IPS-15b (cell line): ENCODE measurements around the gene CCDC85C.

ENCODE experiments used
- H3K27me3 ChIP-seq: one replicate; pipeline ENCODE4 v1.6.1; 2013; ENCODE audit warnings: low read length; ENCODE audit not compliant: control insufficient read depth, insufficient read depth
- H3K36me3 ChIP-seq: one replicate; pipeline ENCODE4 v1.6.1; 2013; ENCODE audit warnings: low read length; ENCODE audit not compliant: control insufficient read depth, insufficient read depth
- H3K4me1 ChIP-seq: one replicate; pipeline ENCODE4 v1.6.1; 2013; ENCODE audit warnings: mild to moderate bottlenecking, low read length; ENCODE audit not compliant: control insufficient read depth, insufficient read depth
- H3K4me3 ChIP-seq: one replicate; pipeline ENCODE4 v1.5.1; 2013; ENCODE audit warnings: low read depth, low read length
- H3K9ac ChIP-seq: one replicate; pipeline ENCODE4 v1.6.1; 2013; ENCODE audit warnings: low read depth, mild to moderate bottlenecking, low read length
- H3K9me3 ChIP-seq: one replicate; pipeline ENCODE4 v1.6.1; 2013; ENCODE audit warnings: mild to moderate bottlenecking, low read length; ENCODE audit not compliant: control insufficient read depth, insufficient read depth

Gene CCDC85C

DNA sequence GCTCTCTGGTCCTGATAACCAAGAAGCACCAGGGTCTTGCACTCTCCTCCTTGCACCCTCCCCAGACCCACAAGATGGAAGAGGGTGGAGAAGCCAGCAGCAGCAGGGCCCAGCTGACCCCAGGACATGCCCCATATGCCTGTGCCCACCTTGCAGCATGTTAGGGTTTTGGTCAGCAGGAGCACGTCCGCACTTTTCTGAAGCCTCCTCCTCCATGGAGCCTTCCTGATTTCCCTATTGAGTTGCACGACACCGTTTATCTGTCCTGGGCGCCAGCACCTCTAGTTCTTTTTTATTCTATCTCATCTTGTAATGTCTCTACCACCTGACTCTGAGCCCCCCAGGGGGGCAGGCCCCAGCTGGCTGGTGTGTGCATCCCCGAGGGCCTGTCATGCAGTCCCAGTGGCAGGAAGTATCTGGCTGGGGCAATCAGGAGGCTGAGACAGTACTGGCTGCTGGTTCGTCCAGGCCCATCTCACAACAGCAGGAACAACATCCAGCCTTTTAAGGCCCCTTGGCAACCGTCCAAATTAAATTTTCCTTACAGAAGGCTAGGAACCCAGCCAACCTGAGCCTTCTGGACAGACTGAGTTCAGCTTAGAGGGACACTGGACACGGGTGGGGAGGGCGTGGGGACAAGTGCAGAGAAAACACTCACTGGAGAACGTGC is 39.6 kb downstream of the CCDC85C start:
- Histone ChIP-seq H3K9me3 (no peaks in the 10 kb centered on the region), H3K36me3 (no peaks in the 10 kb centered on the region), H3K9ac (no peak overlapping the region), H3K27me3 (no peaks in the 10 kb centered on the region), H3K4me1 (peaks cover 7% of the 10 kb centered on the region), H3K4me3 (no peak overlapping the region)

DNA sequence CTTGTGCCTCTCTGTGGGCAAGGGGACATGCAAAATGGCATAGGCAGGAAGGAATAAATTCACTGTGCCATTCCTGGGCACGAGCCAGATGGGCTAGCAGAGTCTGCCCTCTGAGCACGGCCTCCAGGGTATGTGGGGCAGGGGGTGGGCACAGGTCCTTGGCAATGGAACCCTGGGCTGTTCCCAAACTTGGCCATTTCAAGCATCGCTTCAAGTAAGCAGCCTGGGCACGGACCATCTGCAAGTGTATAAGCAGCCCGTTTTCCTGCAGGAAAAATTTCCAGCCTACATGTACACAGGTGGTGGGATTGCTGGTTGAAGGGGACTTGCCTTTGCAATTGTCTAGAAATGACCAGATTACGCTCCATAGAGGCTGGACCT is 40.3 kb downstream of the CCDC85C start:
- H3K36me3 ChIP-seq = no peaks in the 10 kb centered on the region
- no peaks in the 10 kb centered on the region for H3K27me3 ChIP-seq
- no peak overlapping the region for H3K9ac ChIP-seq
- H3K9me3 ChIP-seq = no peaks in the 10 kb centered on the region
- peaks cover 7% of the 10 kb centered on the region for H3K4me1 ChIP-seq
- H3K4me3 ChIP-seq = no peak overlapping the region

DNA sequence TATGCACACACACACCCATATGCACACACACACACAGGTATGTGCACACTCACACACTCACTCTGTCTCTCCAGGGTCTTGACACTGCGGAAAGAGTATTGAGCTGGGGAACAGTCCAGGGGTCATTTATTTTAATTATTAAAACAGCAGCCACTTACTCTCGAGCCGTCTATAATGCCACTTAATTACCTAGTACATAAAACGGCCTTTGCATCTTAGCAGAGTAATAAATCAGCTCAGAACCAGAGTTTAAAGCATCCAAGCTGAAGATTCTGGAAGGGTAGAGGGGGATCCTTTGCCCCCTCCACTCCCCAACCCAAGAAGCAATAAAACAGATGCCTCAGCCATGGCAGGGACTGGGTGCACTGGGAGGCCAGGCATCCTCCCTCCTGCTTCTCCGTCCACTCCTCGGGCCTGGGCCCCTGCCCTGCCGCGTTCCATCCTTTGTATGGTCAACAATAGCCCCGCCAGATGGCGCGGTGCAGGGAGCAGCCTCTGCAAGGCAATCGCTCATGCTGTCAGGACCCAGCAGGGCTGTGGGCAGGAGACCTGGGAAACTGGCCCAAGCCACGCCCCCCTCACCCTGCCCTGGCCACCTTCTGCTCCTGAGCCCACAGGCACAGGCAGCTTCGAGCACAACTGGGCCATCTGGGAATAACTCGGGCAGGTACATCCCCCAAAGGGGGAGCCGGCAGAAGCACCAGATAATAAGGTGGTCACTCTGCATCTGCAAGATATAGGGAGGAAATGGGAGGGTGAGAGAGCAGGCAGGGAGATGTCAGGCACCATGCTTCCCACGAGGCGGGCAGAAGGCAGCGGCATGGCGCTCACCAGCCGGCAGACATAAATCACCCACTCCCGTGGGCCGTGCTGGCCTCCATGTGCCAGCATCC is 40.9 kb downstream of the CCDC85C start:
- Histone ChIP-seq H3K9ac (no peak overlapping the region), H3K4me1 (peaks cover 7% of the 10 kb centered on the region), H3K36me3 (no peaks in the 10 kb centered on the region), H3K9me3 (no peaks in the 10 kb centered on the region), H3K27me3 (no peaks in the 10 kb centered on the region), H3K4me3 (no peak overlapping the region)

DNA sequence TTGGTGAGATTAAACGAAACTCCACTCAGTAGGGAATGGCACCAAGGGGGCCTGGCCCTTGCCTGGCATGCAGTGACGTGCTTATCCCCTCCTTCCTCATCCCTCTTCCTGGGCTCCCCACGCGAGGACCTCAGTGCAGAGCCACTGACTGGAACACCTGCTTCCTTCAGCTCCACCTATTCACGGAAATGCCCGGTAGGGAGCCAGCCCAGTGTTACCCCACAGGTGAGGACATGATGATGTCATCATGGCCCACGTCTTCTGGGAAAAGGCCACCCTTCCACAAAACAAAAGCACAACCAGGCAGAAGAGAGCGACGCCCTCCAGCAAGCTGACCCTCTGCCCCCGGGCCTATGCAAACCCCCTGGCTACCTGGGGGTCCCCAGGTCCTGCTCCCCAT is 42.1 kb downstream of the CCDC85C start:
- Histone ChIP-seq H3K4me1 (peaks cover 7% of the 10 kb centered on the region), H3K4me3 (no peak overlapping the region), H3K9ac (no peak overlapping the region), H3K36me3 (no peaks in the 10 kb centered on the region), H3K9me3 (no peaks in the 10 kb centered on the region), H3K27me3 (no peaks in the 10 kb centered on the region)

DNA sequence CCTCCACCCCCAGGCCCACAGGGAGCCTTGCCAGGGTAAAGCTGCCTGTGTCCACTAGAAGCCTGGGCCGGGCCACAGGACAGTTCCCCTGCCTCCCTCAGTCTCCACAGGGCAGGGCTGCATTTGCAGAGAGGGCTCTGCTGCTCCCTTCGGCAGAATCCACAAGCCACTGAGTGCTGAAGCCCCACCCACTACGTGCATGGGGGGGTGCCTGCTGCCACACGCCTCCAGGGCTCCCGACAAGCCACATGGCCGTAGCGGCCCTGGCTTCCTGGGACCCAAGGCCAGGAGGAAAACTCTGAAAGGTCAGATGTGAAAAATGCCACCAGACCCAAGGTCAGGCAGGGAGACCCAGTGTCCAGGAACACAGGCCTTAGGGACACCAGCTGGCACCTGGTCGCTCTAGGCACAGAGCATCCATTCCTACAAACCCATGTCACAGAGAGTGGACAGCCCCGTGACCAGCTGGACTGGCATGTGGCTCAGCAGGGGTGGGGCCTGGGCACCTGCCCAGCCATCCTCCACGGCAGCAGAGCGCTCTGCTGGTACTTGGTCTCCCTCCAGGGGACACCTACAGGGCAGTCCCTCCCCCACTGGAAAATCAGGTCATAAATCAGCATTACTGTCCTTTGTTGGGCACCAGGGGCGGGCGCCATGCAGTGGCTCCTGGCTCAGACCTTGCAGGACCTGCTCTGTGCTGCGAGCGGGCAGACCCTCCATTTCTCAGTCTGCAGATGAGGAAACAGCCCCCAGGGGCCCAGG is 42.9 kb downstream of the CCDC85C start:
- Histone ChIP-seq H3K9ac (no peak overlapping the region), H3K4me3 (no peak overlapping the region), H3K36me3 (no peaks in the 10 kb centered on the region), H3K4me1 (peaks cover 7% of the 10 kb centered on the region), H3K27me3 (no peaks in the 10 kb centered on the region), H3K9me3 (no peaks in the 10 kb centered on the region)

DNA sequence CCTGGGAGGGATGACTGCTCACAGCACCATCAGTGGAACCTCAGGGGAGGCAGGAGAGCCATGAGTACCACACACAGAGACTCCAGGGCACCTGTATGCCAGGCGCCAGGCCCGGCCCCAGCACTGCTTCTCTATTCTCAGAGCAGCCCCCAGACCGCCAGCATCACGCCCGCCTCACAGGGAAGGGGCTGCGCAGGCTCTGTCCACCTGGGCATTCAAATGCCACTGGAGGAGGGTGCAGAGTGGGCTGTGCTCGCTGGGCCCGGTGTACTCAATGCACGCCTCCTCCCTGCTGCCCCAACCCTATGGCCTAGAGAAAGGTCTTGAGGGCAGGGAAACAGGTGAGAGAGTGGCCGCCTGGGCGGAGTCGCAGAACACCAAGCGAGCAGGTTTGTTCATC is 43.6 kb downstream of the CCDC85C start:
- Histone ChIP-seq H3K27me3 (no peaks in the 10 kb centered on the region), H3K4me3 (no peak overlapping the region), H3K9me3 (no peaks in the 10 kb centered on the region), H3K36me3 (no peaks in the 10 kb centered on the region), H3K9ac (no peak overlapping the region), H3K4me1 (peaks cover 7% of the 10 kb centered on the region)

DNA sequence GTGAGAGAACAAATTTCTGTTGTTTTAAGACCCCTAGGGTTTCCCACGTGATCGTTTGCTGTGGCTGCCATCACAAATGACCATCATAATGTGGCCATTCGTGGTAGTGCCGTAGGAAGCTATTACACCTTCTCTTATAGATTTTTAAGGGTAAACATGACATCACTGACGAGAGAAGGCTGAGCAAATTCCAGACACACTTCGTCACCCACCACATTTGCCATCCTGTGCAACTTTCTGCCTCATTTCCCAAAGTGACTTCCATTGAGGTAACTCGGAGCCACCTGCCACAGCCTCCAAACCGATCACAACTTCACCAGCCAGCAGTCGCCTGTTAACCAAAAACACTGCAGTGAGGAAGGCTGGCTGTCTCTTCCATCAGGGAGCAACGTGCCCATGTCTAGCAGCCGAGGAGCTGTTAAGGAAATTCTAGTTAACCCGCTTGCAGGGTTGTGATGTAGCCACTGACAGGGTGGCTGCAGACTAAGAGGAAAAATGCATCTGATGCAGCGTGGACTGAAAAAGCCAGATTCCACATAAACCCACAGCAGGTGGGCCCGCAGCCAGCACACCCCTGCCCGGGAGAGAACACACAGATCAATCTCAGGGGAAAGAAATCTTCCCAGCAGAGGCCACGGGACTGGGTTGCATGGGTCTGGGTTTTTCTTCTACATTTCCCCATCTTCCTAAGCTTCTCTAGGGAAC is 44.6 kb downstream of the CCDC85C start:
- no peaks in the 10 kb centered on the region for H3K27me3 ChIP-seq
- H3K9ac ChIP-seq = no peak overlapping the region
- H3K4me3 ChIP-seq = no peak overlapping the region
- no peaks in the 10 kb centered on the region for H3K9me3 ChIP-seq
- H3K36me3 ChIP-seq = no peaks in the 10 kb centered on the region
- peaks cover 7% of the 10 kb centered on the region for H3K4me1 ChIP-seq

DNA sequence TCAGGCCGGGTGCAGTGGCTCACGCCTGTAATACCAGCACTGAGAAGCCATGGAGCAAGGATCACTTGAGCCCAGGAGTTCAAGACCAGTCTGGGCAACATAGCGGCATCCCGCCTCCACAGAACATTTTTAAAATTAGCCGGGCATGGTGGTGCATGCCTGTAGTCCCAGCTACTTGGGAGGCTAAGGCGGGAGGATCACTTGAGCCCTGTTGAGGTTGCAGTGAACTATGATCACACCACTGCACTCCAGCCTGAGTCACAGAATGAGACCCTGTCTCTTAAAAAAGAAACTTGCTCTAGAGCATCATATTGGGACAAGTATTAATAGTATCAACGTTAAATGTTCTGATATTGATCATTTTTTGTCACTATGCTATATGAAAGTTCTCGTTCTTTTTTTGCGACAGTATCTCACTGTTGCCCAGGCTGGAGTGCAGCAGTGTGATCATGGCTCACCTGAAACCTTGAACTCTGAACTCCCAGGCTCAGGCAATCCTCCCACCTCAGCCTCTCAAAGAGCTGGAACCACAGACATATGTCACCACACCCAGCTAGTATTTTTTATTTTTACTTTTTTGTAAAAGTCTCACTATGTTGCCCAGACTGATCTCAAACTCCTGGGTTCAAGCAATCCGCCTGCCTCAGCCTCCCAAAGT is 47.7 kb downstream of the CCDC85C start:
- no peaks in the 10 kb centered on the region for H3K27me3 ChIP-seq
- no peaks in the 10 kb centered on the region for H3K36me3 ChIP-seq
- H3K4me3 ChIP-seq = no peak overlapping the region
- no peaks in the 10 kb centered on the region for H3K9me3 ChIP-seq
- no peaks in the 10 kb centered on the region for H3K4me1 ChIP-seq
- H3K9ac ChIP-seq = no peak overlapping the region

DNA sequence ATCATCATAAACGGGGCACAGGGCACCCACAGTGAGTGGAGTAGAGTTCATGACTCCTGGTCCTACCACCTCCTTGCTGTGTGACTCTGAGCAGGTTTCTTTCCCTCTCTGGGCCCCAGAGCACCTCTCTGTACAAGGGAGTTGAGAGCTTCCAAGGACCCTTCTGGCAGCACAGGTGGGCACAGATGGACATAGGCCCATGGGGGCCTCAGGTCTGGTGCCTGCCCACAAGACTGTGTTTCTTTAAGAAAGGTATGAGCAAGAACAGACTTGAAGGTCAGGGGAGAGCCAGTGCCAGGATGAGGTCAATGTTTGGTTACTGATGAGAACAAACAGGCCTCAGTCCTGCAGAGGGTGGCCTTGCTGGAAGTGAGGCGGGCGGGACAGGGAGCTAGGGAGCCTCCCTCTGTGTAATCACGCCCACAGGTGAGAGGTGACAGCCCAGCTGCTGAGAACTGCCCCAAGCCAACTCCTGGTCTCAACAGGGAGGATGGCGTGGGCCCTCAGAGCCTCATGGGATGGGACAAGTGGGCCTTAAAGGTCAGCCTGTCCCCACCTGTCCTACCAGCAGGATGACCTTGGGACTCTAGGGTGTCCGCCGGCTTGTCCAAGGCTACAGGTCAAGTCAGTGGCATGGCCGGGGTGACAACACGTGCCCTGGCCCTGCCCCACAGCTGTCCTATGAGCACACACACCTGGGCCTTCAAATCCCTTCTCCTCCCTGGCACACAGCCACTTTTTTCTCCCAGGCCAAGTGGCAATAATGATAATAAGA is 49.1 kb downstream of the CCDC85C start:
- Histone ChIP-seq H3K4me3 (no peak overlapping the region), H3K9ac (no peak overlapping the region), H3K9me3 (no peaks in the 10 kb centered on the region), H3K36me3 (no peaks in the 10 kb centered on the region), H3K27me3 (no peaks in the 10 kb centered on the region), H3K4me1 (no peaks in the 10 kb centered on the region)

DNA sequence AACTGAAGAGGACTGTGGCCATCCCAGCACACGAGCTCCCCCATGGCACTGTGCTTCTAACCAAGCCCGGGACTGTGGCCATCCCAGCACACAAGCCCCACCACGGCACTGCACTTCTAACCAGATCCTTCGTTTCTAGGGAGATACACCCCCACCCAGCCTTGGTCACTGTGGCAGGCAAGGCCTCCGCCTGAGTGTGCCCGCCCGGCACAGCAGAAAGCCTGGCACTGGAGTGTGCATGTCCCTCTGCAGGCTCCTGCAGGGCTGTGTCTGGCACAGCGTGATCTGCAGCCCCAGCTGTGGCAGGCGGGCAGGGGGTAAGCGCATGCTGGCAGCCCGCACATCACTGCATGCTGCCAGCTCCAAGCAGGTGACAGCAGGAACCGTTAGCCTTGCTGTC is 49.8 kb downstream of the CCDC85C start:
- H3K4me1 ChIP-seq = peaks cover 6% of the 10 kb centered on the region
- no peaks in the 10 kb centered on the region for H3K36me3 ChIP-seq
- H3K9ac ChIP-seq = no peak overlapping the region
- H3K9me3 ChIP-seq = no peaks in the 10 kb centered on the region
- H3K4me3 ChIP-seq = no peak overlapping the region
- no peaks in the 10 kb centered on the region for H3K27me3 ChIP-seq
